NCI-H524 (cell line): ENCODE results near the gene IGSF5.

Experiments used
- DNase-seq, 2 experiments: peaks; one replicate each; lab custom pipeline; 2025; lab: John Stamatoyannopoulos, UW

The IGSF5 gene

DNA sequence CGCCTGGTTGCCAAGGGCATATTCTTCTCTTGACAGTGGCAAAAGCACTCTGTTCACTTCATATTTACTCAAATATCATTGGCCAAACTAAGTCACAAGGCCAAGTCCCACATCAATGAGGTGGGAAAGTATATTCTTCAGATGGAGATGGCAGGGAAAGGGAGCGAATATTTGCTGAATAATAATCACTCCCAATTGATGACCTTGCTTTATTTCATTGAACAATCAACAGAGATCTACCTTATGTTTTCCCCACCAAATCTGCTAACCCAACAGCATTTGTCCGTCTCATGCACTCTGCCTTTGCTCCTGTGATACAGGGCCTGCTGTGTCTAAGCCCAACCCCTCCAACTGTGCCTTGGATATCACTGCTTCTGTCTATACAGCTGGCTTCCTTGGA lies 77.1 kb downstream of the IGSF5 start:
- DNase-seq, result no peak

DNA sequence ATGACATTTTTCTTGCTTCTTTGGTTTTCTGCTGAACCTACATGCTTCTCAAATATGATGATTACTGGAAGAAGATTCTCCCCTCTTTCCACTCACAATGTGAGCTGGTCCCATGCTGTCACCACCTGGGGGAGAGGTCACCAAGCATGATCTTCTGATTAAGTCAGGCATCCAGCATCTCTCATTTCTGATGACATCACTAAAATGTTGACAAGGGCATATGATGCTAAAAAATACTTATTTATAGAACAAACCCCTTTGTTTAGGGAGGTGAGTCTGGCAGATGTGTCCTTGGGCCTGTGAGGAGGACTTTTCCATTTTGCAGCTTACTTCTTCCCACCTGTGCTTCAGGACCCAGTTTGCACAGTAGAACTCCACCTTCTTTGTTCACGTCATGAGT lies 80.3 kb downstream of the IGSF5 start:
- DNase-seq, result no peak

DNA sequence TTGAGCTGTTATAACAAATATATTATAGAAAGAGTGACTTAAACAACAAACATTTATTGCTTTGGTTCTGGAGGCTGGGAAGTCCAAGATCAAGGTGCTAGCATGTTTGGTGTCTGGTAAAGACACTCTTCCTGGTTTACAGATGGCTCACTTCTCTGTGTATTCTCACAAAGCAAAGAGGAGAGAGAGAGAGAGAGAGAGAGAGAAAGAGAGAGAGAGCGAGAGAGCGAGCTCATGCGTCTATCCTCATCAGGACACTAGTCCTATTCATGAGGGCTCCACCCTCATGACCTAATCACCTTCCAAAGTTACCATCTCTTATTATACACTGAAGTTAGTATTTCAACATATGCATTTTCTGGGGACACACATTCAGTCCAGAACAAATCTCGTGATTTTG lies 89.6 kb downstream of the IGSF5 start:
- no peak for DNase-seq

DNA sequence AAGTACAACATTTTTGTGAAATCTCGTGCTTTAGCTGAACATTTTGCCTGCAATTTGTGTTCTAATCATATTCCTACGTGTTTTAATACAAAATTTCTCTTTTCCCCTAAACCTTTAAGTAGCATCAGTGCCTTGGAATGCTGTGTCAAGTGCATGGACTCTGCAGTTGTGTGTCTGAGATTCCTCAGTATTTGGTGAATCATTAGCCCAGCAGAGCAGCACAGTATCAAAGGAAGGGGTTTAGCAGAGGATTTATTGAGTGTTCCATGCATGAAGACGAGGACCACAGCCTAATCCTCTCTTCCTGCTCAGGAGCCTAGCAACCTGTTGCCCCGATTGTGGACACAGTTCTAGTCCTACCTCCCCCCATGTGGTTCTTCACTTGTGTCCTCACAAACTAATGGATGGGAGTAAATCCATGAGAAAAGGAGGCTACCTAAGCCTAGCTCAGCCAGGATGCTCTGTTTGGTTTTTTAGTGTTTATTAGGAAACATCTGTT lies 92.9 kb downstream of the IGSF5 start:
- no peak for DNase-seq

DNA sequence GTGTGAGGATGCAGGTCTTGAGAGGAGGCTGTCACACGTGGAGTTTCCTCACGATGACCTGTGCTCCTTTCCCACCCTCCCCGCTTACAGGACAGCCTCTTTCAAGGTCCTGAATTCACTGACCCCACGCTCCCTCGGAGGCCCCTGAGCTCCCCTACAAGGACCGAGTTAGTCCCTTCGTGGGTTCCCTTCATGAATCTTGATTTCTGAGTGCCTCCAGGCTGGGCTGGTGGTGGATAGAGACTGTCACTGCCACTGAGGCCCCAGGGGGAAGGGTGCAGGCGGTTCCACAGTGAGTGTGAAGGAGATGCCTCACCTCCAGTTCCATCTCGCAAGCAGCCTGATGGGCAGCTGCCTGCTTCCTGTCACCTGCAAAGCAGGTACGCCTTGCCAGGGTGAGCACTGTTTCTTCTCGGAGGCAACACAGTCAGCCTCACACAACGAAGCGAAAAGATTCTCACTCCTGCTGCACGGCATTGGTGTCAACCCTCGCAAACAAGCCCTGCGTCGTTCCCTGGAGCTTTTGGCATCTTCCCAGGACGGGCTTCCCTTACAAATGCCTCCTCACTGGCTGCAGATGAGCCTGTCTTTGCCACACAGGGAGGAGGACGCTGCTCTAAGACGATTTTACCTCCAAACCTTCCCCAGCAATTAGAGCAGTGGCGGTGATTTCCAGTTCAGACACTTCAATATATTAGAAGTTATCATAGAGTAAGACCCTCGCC lies 95.6 kb downstream of the IGSF5 start:
- no peak for DNase-seq

DNA sequence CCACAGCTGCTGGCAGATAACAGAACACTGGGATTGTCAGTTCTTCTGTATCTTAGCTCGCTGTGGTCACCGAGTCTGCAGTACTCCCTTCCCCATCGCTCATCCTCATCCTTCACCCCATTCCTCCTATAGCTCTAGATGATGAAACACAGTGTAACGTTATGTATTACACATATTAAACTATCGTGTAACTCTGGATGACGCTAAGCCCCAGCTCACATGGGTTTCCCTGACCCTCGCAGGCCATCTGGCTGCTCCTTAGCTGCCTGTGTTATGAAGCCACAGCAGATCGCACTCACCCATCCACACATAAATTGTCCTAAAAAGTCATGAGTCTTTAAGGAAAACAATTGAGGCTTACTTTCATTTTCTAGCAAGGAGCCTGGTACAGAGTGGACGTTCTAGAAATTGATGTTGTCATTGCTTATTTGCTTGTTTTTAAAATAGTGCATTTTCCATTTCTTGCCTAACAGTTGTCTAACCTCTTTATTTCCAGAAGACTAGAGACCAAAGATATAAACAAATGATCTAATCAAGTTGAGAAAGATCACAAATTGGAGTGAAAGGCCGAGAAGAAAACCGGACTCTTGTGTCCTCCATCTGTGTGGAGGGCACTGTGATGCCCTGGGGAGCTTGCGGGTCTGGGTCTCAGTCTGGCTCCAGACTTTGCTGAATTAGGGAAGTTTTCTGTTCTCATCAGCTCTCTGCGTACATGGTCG lies 97.9 kb downstream of the IGSF5 start:
- peak; percentile 75 to 89 for DNase-seq

DNA sequence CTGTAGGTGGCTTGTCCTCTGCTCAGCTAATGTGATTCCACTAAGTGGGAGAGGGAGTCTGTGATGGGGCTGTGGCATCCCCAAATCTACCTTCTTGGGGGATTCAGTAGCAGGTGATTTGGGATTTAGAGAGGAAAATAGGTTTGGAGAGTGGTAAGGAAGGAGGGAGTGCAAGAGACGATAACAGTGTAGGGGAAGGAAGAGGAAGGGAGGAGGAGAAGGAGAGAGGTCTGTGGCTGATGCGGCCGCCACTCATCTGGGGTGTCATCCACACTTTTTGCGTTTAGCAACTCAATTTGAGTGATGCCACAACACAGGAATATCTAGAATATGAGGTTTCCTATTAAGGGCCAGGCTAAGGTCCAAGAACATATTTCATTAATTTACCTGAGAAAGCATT lies 98.5 kb downstream of the IGSF5 start:
- DNase-seq, result no peak

DNA sequence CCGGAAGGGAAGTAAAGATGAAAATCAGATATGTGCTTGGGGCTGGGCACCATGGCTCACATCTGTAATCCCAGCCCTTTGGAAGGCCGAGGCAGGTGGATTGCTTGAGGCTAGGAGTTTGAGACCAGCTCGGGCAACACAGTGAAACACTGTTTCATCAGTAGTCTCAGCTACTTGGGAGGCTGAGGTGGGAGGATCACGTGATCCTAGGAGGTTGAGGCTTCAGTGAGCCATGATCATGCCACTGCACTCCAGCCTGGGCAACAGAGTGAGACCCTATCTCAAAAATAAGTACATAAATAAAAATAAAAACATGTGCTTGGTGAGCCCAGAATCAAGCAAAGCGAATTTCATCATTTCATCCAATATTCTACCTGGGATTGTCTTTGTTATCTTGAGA lies 98.9 kb downstream of the IGSF5 start:
- DNase-seq, result no peak

DNA sequence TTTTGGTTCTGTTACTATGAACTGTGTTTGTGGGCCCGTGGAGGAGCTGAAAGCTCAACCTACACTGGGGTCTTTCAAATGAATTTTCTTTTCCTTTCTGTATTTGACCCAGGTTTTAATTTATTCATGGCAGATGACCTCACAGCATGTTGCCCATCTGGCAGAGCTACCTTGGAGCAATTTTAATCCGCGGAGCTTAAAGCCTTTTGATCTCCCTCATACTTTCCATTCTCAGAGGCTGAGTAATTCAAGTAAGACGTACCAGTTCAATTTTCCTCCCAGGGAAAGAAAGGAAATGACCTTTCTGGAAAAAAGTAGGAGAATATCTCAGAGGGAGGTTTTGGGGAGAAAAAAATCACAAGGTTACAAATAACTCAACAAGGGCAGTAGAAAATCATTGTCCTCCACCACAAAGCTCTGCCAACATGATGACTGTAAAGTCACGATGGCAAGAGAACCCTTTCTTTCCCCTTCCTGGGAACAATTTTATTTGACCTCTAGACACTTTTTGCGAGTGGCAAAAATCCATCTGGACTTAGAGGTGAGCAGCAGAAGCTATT lies 100.7 kb downstream of the IGSF5 start:
- peak; percentile 88 to 95 for DNase-seq

DNA sequence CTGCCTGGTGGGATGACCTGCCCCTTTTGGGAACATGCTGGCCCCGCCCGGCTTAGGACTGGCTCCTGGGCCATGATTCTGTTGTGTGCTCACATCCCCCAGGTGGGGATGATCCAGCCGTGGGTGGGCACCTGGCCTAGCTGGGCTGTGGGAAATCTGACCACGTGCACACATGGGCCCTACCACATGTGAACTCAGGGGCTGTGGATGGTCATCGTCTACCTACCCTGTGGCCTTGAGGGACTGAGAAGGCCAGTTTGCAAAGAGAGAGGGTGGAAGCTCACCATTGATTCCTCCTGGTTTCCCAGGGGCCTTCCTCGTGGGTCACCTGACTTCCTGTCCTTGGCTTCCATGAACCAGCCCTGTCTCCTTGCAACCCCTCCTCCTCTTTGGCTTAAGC lies 102.9 kb downstream of the IGSF5 start:
- DNase-seq, result no peak

DNA sequence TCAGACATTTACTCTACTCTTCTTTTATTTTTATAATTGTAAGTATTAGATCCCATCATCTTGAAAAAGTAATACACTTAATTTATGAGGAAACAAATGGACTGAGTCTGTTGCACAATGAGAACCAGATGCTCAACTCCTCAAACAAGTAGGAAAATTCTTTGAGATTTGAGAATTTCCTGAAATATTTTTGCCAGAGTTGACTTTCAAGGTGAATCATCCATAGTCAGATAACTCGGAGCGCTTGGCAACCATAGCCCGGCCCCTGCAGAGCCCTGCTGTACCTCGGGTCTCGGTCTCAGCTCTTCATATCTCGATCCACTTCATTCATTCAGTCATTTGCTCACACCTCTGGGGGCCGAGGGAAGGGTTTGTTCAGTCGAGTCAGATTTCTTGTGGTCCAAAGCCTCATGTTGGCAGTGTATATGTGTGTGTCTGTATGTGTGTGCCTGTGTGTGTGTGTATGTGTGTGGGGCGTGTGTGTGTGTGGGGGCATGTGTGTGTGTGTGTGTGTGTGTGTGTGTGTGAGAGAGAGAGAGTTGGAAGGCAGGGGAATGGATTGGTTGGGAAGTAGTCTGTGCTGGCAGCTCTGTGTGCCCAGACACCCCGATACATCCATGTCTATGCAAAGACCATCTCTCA lies 104.2 kb downstream of the IGSF5 start:
- no peak for DNase-seq

DNA sequence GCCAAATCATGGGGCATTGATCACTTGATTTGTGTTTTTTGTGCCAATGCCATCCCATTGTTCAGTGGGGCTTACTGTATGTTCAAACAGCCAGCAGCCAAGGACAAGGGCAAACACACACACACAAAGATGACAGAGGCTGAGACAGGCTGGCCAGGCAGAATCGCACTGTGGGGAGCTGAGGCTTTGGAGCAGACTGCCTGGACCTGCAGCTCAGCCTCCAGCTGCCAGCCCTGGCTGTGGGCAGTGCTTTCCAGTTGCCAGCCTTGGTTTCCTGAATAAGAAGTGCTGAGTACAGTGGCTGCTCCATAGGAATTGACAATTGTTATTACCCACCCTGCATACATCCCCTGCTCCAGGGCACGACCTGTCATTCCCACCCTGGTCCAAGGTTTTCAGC lies 105.3 kb downstream of the IGSF5 start:
- no peak for DNase-seq

DNA sequence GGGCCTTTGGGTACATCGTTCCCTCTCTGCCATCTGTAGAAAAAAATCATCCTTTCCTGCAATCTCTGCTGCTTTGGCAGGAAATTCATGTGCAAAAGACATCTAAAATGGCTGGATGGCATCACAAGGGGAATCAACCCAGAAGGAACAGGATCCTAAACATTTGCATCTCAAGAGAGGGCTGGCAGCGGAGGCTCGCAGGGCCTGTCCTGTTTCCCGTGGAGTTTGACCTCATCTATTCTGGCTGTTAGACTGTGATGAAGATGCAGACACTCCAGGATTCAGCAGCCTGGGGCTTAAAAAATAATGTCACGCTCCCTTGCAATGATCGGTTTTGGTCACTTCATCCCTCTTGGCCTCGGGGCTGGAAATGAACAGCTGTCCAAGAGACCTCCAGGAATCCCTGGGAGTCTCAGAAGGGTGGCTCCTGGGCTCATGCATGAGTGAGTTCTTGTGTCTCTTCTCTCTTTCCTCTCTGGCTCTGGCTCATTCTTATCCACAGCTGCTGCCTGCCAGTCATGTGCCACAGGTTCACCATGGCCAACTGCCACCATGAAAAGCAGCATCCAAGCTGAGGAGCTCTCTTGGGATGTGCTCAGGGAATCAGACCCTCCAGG lies 106.1 kb downstream of the IGSF5 start:
- peak in 1 of 2 experiments; percentile 11 for DNase-seq
